GM12878 (cell line): Measurements from ENCODE around the gene RSAD2.

Source experiments
- CREB1 ChIP-seq: IDR thresholded peaks from 2 replicates; pipeline ENCODE4 v1.6.1; 2012; ENCODE audit warnings: low read depth, mild to moderate bottlenecking, inconsistent platforms
- CTCF ChIP-seq, 3 experiments: IDR thresholded peaks in 2 of 3; conservative IDR thresholded peaks in 1 of 3; 2 replicates each; pipeline ENCODE4 v1.5.1; 2011; ENCODE audit warnings: low read depth in 3 of 3, low read length in 3 of 3, mild to moderate bottlenecking in 3 of 3, control low read depth in 2 of 3, moderate library complexity in 2 of 3, inconsistent platforms in 1 of 3, mixed read lengths in 1 of 3; ENCODE audit not compliant: control insufficient read depth in 2 of 3, insufficient read depth in 1 of 3; ENCODE audit errors: extremely low read depth in 1 of 3
- LARP7 ChIP-seq: fragments of 450-650 bp; IDR thresholded peaks from 2 replicates; pipeline ENCODE4 v1.6.1; 2017; ENCODE audit warnings: mild to moderate bottlenecking
- MAX ChIP-seq: IDR thresholded peaks from 2 replicates; pipeline ENCODE4 v1.6.1; 2012; ENCODE audit warnings: low read depth, low read length, improper control_type of control experiment
- REST ChIP-seq: IDR thresholded peaks from 2 replicates; pipeline ENCODE4 v1.6.1; 2012; ENCODE audit warnings: mild to moderate bottlenecking, low read depth, low read length
- SMAD1 ChIP-seq: fragments of 450-650 bp; IDR thresholded peaks from 2 replicates; pipeline ENCODE4 v1.6.1; 2018; ENCODE audit warnings: mild to moderate bottlenecking, low read depth; ENCODE audit not compliant: partially characterized antibody
- SP1 ChIP-seq: IDR thresholded peaks from one replicate; pipeline ENCODE4 v1.6.1; 2011; ENCODE audit warnings: low read depth, low read length
- SRF ChIP-seq, 2 experiments: IDR thresholded peaks; 2 replicates each; pipeline ENCODE4 v1.6.1; 2011; ENCODE audit warnings: low read depth in 2 of 2, low read length in 2 of 2, mild to moderate bottlenecking in 1 of 2, moderate library complexity in 1 of 2
- TAF1 ChIP-seq: IDR thresholded peaks from 2 replicates; pipeline ENCODE4 v1.6.1; 2011; ENCODE audit warnings: mild to moderate bottlenecking, low read depth, low read length, borderline replicate concordance
- ZNF274 ChIP-seq: IDR thresholded peaks from one replicate; pipeline ENCODE4 v1.8.0; 2011; ENCODE audit not compliant: insufficient read length, insufficient read depth
- TF ChIP-seq, protein P1 (sequence below): fragments of 450-650 bp; IDR thresholded peaks from 2 replicates; pipeline ENCODE4 v1.6.1; 2017; ENCODE audit warnings: mild to moderate bottlenecking

DNA sequence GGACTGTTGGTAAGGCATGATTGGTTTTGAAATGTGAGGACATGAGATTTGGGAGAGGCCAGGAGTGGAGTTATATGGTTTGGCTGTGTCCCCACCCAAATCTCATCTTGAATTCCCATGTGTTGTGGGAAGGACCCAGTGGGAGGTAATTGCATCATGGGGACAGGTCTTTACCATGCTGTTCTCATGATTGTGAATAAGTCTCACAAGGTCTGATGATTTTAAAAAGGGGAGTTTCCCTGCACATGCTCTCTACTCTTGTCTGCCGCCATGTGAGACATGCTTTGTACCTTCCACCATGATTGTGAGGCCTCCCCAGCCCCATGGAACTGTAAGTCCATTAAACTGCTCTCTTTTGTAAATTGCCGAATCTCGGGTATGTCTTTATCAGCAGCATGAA lies 17.3 kb upstream of the RSAD2 start:
- TF ChIP-seq CTCF (IDR thresholded peaks at IDR 0.05 in 2 of 3, conservative IDR thresholded peaks at IDR 0.05 in 1 of 3; ENCODE audit: control insufficient read depth in 2 of 3, extremely low read depth in 1 of 3, insufficient read depth in 1 of 3, low read depth in 3 of 3, low read length in 3 of 3): no peak
- no peak for TF ChIP-seq MAX
- TF ChIP-seq, protein P1, sequence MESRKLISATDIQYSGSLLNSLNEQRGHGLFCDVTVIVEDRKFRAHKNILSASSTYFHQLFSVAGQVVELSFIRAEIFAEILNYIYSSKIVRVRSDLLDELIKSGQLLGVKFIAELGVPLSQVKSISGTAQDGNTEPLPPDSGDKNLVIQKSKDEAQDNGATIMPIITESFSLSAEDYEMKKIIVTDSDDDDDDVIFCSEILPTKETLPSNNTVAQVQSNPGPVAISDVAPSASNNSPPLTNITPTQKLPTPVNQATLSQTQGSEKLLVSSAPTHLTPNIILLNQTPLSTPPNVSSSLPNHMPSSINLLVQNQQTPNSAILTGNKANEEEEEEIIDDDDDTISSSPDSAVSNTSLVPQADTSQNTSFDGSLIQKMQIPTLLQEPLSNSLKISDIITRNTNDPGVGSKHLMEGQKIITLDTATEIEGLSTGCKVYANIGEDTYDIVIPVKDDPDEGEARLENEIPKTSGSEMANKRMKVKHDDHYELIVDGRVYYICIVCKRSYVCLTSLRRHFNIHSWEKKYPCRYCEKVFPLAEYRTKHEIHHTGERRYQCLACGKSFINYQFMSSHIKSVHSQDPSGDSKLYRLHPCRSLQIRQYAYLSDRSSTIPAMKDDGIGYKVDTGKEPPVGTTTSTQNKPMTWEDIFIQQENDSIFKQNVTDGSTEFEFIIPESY: no peak
- TF ChIP-seq SRF (IDR thresholded peaks at IDR 0.05; ENCODE audit: low read depth in 2 of 2, low read length in 2 of 2): no peak
- TF ChIP-seq CREB1: no peak
- TF ChIP-seq SMAD1: no peak
- no peak for TF ChIP-seq LARP7
- no peak for TF ChIP-seq ZNF274
- no peak for TF ChIP-seq REST
- no peak for TF ChIP-seq TAF1
- no peak for TF ChIP-seq SP1
